DMS153 (cell line): Measurements from ENCODE around the gene PPIC.
A peak's percentile ranks its signal among the peaks of the same experiment; 100 is the strongest.
"Not testable (repeated sequence)": the region's sequence is repeated elsewhere in the genome, so short reads cannot be mapped to it uniquely, and the experiment has no call there.

Experiments used
- DNase-seq: peaks from one replicate; lab custom pipeline; 2025; lab: John Stamatoyannopoulos, UW

PPIC gene

GRCh38 chr5:123007754-123008153 lies 28.8 kb downstream of the PPIC start:
- no peak for DNase-seq

- DNase-seq, result no peak
Measured at GRCh38 chr5:123007182-123007581, 29.3 kb downstream of the PPIC start.

DNA sequence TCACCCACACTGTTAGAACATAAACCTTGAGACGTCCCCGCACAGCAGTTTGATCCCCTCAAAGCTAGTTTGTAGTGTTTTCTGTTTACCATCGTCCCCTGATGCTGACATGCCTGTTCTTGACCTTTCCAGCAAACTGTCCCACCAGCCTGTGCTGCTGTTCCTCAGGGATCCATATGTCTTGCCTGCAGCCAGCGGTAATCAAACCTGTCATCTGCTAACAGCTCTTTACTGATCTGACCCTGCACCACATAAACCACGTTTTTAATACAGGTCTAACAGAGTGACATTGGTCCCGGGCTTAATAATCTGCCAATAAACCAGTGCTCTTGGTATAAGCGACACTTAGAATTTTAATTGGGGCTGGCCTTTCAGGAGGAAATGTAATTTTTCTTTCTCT lies 34.7 kb downstream of the PPIC start:
- DNase-seq, result no peak

- peak; percentile 9 for DNase-seq
Measured at GRCh38 chr5:123000731-123001130, 35.8 kb downstream of the PPIC start.

GRCh38 chr5:122999947-123000563 lies 36.5 kb downstream of the PPIC start:
- DNase-seq, result no peak

DNA sequence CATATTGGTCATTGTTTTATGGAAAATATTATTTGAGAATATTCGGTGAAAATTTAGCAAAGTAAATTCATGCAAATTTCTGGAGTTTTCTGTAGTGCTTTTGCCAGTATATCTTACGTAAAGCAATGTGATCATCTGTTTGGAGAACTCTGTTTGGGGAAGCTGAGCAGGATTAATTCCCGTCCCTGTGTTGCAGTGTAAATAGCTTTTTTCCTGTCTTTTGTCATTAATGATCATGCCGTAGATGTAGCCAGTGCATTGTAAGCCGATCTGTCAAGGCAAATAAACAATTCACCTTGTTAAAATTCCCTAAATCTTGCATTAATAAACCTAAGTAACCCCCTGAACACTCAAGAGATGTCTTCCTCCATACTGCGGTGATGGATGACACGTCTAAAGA lies 39.2 kb downstream of the PPIC start:
- peak; percentile 3 for DNase-seq

DNA sequence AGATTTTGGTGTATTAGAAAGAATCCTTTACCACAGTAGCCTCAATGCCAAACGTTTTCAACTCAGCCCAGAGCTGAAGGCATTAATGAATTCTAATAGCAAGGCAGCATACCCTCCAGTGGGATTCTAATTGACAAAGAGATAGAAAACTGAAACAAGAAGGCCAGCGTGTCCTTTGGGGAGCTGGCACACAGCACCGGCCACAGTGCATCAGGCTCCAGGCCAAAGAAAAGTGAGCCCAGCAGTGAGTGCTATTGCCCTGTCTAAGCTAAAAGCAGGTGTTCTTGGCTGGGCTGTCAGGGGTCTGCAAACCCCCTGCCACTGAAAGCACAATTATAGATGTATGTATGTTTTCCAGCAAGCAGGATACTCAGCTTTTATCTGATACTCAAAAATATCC lies 40.4 kb downstream of the PPIC start:
- no peak for DNase-seq

DNA sequence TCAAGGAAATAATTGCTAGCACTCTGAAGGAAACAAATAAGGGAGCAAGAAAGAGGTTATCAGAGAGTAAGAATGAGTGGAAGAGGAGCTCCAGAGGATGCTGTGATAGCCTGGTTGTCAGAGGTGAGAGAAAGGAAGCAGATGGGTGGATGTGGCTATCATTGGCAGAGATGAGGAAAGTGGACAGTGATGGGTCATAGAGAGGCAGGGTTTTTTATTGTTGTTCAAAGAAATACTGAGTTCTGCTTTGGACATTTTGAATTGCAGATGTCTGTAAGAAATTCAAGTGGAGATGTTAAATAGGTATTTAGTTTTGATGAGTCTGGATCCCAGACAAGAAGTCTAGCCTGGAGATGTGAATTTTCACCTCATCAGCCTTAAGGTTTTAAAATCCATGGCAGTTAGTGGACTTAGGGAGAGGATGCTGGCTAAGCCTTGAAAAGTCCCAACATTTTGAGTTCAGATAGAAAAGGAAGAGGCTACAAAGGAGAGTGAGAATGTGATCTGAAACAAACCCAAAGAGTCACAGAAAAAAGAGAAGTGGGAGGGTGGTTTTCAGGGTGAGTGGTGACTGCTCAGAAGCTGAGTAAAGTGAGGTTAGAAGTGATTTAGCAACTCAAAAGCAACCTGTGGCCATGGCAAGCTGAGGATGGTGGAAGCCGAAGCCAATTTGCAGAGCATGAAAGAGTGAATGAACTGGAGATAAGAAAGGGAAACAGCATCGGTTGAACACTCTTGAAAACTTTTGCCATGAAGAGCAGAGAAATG lies 50.4 kb downstream of the PPIC start:
- no peak for DNase-seq

DNA sequence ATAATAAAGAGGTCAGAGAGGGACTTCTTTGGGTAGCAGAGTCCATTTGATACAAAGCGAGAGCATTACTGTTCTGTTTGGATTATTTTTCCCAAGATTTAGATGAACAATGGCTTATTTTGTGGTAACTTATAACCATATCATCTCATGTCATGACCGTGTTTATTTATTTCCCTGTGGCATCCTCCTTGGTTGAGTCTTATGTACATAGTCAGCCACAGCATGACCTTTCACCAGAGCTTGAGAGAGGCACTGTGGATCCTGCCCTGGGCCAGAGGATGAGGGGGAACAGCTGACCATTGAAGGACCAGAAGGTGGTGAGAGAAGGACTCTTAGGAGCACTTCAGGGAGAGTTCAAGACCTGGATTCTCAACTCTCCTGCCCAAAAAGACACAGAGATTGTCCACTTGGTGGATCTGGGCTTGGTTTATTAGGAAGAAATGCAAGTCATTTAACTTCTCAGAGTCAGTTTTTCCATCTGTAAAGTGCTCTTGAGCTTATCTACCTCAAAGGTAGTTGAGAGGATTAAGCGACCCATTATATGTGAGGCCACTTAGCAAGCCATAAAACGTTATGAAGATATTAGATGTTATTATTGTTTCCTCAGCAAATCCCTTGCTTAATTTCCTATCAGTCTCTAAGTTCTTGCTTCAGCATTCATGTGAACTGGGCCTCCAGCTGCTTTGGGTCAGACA lies 51.4 kb downstream of the PPIC start:
- DNase-seq, result no peak

- no peak for DNase-seq
Measured at GRCh38 chr5:122984425-122984824, 52.1 kb downstream of the PPIC start.

DNA sequence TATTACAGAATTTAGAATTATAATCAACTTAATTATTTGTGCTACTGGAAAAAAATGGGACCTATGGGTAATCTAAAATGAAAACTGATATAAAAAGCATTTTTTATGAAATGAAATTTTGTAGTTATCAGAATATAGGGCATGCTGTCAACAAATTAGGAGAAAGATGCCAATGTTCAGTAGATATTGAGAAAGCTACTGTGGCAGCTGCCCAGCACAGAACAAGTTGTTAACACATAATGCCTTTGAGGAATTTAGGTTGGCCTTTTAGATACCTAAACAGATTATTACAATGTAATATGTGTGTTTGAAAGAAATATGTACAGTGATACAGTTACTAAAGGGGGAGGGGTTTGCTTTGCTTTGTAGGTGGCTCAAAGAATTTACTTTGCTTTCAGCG lies 54.1 kb downstream of the PPIC start:
- DNase-seq, result no peak

DNA sequence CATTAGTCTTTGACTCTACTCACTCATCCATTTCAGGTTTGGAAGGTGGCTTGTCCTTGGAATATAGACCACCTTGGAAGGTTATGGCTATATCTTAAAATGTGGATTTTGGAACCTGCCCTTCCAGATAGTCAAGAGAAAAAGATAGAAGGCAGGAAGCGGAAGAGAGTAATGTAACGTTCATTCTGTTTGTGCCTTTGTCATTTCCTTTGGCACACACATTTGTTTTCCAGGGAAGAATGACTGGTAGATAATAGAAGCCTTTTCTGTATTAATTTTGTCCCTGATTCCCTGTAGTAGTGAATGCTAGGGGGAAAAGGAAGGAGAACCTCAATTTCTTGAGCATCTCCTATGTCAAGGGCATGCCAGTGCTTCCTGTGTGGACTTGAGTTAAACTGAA lies 54.7 kb downstream of the PPIC start:
- no peak for DNase-seq

DNA sequence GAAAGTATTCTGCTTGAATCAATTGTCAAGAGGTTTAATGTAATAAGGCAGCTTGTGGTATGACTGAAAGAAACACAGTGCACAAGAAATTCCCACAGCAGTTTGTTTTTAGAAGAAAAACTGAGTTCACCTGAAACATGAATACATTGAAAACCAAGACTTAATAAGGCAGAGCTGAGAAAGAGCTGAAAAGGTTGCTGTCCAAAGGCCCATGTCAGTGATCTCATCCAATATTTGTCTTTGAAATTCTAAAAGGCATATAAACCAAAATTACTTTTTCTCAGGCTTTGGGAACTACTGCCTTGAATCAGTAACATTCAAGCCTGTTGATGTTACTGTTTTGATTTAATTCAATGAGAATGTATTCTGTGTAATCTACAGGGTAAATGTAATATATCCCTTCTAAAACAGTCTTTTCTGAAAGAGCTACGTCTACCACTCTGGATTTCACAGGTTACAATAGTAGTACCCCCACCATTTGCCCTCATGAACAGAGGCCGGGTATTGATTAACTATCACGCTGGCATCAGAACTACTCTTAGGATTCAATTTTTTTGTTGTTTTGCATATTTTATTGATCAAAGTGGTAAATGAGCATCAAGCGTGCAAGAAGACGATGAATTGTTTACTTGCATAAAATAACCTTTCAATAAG lies 57.8 kb downstream of the PPIC start:
- DNase-seq, result no peak

- no peak for DNase-seq
Measured at GRCh38 chr5:122978068-122978467, 58.5 kb downstream of the PPIC start.

GRCh38 chr5:122977319-122977718 lies 59.2 kb downstream of the PPIC start:
- no peak for DNase-seq

DNA sequence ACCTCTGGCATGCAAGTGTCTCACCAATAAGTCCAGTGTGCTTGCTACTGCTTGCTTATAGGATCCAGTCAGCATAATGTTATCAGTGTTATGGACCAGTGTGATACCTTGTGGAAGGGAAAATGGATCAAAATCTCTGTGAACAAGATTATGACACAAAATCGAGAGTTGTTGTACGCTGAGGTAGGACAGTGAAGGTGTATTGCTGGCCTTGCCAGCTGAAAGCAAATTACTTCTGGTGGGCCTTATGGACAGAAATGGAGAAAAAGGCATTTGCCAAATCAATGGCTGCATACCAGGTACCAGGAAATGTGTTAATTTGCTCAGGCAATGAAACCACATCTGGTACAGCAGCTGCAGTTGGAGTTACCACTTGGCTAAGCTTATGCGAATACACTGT lies 62.3 kb downstream of the PPIC start:
- DNase-seq, result not testable (repeated sequence)

GRCh38 chr5:122973759-122974158 lies 62.8 kb downstream of the PPIC start:
- not testable (repeated sequence) for DNase-seq
